IPS-20b (cell line): ENCODE data around the gene PAQR7.

Source experiments
- H3K27ac ChIP-seq: one replicate; pipeline ENCODE4 v1.5.1; 2013; ENCODE audit warnings: low read length
- H3K27me3 ChIP-seq: 2 replicates; pipeline ENCODE4 v1.6.1; 2013; ENCODE audit warnings: mild to moderate bottlenecking, low read length, inconsistent platforms; ENCODE audit not compliant: insufficient read depth
- H3K36me3 ChIP-seq: 2 replicates; pipeline ENCODE4 v1.6.1; 2013; ENCODE audit warnings: low read depth, mild to moderate bottlenecking, inconsistent platforms, low read length, moderate library complexity; ENCODE audit not compliant: insufficient read depth
- H3K4me1 ChIP-seq: 2 replicates; pipeline ENCODE4 v1.6.1; 2013; ENCODE audit warnings: mild to moderate bottlenecking, control low read depth, inconsistent platforms, low read length, moderate library complexity; ENCODE audit not compliant: insufficient read depth
- H3K4me3 ChIP-seq: 2 replicates; pipeline ENCODE4 v1.5.1; 2013; ENCODE audit warnings: mild to moderate bottlenecking, low read length, inconsistent platforms
- H3K9ac ChIP-seq: 2 replicates; pipeline ENCODE4 v1.6.1; 2013; ENCODE audit warnings: low read depth, mild to moderate bottlenecking, inconsistent platforms, low read length, moderate library complexity
- H3K9me3 ChIP-seq: 2 replicates; pipeline ENCODE4 v1.6.1; 2013; ENCODE audit warnings: mild to moderate bottlenecking, low read depth, low read length, inconsistent platforms; ENCODE audit not compliant: insufficient read depth

Gene PAQR7

DNA sequence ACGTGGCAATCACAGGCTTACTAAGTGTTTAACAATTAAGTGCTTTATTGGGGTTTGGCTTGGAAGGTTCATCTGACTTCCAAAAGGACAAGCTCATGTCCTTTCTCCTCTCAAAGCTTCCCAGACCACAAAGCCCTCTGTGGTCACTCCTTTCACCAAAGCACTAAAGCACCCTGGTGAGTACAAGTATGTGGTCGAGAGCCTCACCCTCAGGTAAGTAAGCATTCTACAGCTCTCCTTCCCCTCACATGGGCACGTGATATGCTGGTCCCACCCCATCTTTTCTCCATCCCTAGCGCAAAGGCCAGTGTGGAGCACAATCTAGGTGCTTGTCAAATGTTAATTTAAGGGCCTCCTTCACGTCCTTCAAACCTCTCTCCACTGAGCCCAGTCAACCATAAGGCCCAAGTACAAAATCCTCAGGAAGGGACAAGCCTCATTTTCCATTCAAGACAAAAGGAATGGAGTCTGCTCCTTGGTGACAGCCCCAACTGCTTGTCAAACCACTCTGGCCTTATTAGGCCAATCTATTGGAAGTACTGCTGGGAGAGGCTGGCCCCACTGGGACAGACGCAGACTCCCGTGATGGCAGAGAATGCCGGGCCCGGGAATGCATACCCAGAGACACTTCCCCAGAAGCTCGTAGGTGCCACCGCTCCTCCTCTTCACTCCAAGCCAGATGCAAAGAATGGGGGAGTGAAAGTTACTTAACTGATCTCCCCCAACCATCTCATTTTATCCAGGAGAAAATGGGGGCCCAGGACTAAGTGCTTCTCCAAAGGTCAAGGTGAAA, 22.9 kb upstream of the PAQR7 start:
- no peak overlapping the region for H3K27ac ChIP-seq
- no peaks in the 10 kb centered on the region for H3K9me3 ChIP-seq
- H3K4me1 ChIP-seq = no peaks in the 10 kb centered on the region; the same call in 1 of the 2 replicates
- H3K27me3 ChIP-seq = no peaks in the 10 kb centered on the region
- no peak overlapping the region for H3K9ac ChIP-seq
- H3K36me3 ChIP-seq = peaks cover 71% of the 10 kb centered on the region
- H3K4me3 ChIP-seq = no peak overlapping the region

DNA sequence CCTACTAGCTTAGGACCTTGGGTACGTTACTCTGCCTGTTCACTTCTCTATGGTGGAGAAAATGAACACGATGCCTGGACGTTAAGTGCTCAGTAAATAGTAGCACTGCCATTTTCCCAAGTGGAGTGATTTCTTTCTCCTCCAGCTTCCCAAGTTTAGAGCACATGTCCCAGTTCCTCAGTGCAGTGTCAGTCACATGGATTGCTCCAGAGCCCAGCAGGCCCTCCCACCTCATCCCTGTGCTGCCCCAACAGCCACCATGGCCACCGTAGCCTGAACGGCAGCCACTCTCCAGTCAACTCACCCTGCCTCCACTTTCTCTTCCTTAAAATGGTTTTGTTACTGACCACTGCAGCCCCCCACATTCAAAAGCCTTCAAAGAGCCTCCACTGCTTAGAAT, 22.2 kb upstream of the PAQR7 start:
- H3K9ac ChIP-seq = no peak overlapping the region
- no peaks in the 10 kb centered on the region for H3K27me3 ChIP-seq
- H3K27ac ChIP-seq = no peak overlapping the region
- H3K4me1 ChIP-seq = peaks cover 4% of the 10 kb centered on the region; the same call in 1 of the 2 replicates
- H3K36me3 ChIP-seq = peaks cover 64% of the 10 kb centered on the region
- H3K9me3 ChIP-seq = no peaks in the 10 kb centered on the region
- H3K4me3 ChIP-seq = no peak overlapping the region

DNA sequence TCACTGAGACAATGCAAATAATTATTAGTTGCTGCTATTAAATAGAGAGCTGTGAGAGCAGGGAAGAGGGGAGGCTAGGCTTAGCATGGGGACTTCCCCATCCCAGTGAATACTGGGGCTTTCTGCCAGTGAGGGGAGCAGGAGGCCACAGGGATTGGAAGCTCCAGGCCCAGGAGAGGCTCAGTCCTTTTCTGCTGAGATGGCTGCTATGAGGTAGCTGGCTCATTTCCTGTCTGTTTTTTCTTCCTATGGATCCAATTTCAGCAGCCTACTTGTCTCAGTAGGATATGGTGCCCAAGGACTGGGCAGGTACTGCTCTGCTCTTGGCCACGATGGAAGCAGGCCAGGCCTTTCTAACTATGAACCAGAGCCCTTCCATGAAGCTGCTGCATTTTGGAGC, 20.8 kb upstream of the PAQR7 start:
- no peaks in the 10 kb centered on the region for H3K9me3 ChIP-seq
- no peaks in the 10 kb centered on the region for H3K27me3 ChIP-seq
- H3K9ac ChIP-seq = no peak overlapping the region
- H3K36me3 ChIP-seq = peaks cover 49% of the 10 kb centered on the region
- no peak overlapping the region for H3K4me3 ChIP-seq
- H3K4me1 ChIP-seq = peaks cover 11% of the 10 kb centered on the region; the same call in 1 of the 2 replicates
- H3K27ac ChIP-seq = no peak overlapping the region

DNA sequence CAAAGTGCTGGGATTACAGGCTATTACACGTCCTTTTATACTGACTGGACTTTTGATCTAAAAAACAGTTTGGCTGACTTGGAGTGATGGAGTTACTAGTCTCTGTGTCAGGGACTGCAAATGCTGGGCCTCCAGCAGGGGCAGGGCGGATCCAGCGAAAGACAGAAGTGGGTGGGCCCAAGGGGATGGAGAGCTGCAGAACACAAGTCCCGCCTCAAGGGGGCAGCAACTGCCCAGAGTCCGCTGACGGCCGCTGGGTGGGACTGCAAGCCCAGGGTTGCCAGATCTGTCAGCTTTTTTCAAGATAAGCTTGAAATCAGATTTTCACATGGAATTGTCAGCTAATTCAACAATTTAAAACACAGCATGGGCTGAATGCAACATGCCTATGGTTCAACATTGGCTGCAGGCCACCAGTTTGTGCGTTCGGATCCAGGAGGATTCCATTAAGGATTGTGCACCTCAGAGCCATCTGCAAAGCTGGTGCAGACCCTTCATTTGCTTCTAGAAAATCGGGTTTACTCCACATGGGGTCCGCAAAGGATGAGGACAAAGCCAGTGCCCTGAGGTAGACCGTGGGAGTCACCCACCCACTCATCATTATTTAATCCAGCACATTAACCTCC, 20.0 kb upstream of the PAQR7 start:
- H3K36me3 ChIP-seq = peaks cover 41% of the 10 kb centered on the region
- H3K27me3 ChIP-seq = no peaks in the 10 kb centered on the region
- H3K9me3 ChIP-seq = no peaks in the 10 kb centered on the region
- H3K9ac ChIP-seq = no peak overlapping the region
- H3K4me1 ChIP-seq = peaks cover 11% of the 10 kb centered on the region; the same call in 1 of the 2 replicates
- no peak overlapping the region for H3K4me3 ChIP-seq
- H3K27ac ChIP-seq = no peak overlapping the region

DNA sequence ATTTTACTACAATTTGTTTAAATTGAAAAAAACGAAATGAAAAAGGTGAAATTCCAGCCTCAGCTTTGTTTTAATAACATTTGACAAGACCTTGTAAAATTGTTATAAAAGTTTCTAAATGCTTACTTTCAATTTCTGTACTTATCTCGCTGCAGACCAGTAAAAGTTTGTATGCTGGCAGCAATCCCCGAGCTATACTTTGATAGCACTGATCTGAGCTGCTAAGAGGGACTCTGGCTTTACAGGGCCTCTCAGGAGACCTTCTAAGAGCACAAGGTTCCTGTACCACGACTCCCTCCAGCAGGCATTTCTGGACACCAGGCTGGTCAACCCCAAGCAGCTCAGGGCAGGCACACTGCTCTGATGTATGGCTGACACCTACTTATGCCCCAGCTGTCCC, 17.6 kb upstream of the PAQR7 start:
- peaks cover 11% of the 10 kb centered on the region; the same call in 1 of the 2 replicates for H3K4me1 ChIP-seq
- H3K9ac ChIP-seq = no peak overlapping the region
- H3K27ac ChIP-seq = no peak overlapping the region
- no peak overlapping the region for H3K4me3 ChIP-seq
- H3K27me3 ChIP-seq = no peaks in the 10 kb centered on the region
- no peaks in the 10 kb centered on the region for H3K9me3 ChIP-seq
- peaks cover 18% of the 10 kb centered on the region for H3K36me3 ChIP-seq

DNA sequence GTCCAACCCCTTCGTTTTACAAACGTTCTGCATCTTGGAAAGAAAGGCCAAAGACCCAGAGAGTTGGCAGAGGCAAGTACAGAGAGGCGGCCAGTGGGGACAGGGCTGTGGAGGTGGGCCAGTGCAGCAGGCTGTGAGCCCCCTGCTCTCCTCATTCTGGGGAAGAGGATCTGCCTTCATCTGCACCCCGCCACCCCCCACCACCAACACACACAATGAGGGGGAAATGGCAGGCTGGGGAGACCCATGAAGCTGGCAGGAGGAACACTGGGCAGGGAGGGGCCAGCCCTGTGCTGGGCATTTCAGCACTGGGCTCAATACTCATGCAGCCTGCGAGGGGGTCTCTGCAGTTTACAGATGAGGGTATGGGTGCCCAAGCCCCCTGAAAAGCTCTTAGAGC, 16.1 kb upstream of the PAQR7 start:
- 0 out of 2 replicates have a peak, but pooled peaks cover 8% of the 10 kb centered on the region for H3K36me3 ChIP-seq
- H3K4me1 ChIP-seq = peaks cover 11% of the 10 kb centered on the region; the same call in 1 of the 2 replicates
- H3K27me3 ChIP-seq = no peaks in the 10 kb centered on the region
- H3K27ac ChIP-seq = no peak overlapping the region
- H3K9me3 ChIP-seq = no peaks in the 10 kb centered on the region
- no peak overlapping the region for H3K9ac ChIP-seq
- no peak overlapping the region for H3K4me3 ChIP-seq

DNA sequence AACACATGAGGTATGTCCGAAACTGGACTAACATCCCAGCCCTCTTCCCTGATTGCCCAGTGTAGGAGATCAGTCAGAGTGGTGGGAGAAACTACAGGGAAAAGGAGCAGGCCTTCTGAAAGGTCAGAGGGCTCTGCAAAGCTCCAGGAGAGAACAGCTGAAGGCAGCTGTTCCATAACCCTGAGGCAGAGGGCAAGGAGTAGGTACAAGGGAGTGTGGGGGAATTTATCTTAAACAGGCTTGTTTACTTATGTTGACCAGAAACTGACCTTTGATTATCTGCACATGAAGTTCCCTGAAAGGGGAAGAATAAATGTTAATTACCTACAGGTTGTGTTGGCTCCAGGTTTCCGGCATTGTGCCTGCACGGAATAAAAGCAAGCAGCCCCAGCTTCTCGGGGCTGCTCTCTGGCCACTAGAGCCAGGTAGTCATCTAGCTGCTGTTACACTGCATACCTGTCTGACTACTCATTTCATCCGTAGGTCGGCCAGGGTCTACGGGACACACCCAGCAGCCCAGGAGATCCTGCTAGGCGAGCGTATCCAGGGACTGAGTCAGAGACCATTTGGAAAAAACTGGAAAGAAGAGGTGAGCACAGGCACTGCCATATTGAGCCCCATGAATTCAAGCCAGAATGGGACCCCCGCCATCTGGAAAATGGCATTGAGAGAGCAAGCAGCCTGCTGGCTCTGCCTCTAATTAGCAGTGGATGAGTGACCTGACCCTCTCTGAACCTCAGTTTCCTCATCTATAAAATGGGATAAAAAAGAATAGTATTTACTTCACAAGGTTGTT, 14.9 kb upstream of the PAQR7 start:
- Histone ChIP-seq H3K4me1 (peaks cover 11% of the 10 kb centered on the region; the same call in 1 of the 2 replicates), H3K36me3 (0 out of 2 replicates have a peak, but pooled peaks cover 5% of the 10 kb centered on the region), H3K27me3 (no peaks in the 10 kb centered on the region), H3K9me3 (no peaks in the 10 kb centered on the region), H3K4me3 (no peak overlapping the region), H3K9ac (no peak overlapping the region), H3K27ac (no peak overlapping the region)

DNA sequence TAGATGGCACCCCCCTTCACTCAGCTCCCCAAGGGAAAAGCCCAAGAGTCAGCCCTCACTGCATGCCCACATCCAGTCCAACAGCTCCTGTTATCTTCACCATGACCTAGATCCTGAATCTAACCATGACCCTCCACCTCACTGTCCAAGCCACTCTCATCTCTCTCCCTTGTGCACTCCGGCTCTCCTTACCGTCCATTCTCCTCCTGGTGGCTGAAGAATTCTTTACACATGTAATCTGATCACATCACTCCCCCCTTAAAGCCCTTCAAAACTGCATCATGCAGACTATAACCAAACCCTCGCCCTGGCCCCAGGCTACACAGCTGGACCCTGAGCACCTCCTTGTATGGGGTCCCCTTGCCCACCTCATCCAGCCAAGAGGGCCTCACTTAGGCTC, 14.0 kb upstream of the PAQR7 start:
- H3K9me3 ChIP-seq = no peaks in the 10 kb centered on the region
- H3K27ac ChIP-seq = no peak overlapping the region
- no peak overlapping the region for H3K9ac ChIP-seq
- H3K4me1 ChIP-seq = peaks cover 11% of the 10 kb centered on the region; the same call in 1 of the 2 replicates
- H3K4me3 ChIP-seq = no peak overlapping the region
- H3K36me3 ChIP-seq = 0 out of 2 replicates have a peak, but pooled peaks cover 5% of the 10 kb centered on the region
- H3K27me3 ChIP-seq = no peaks in the 10 kb centered on the region

DNA sequence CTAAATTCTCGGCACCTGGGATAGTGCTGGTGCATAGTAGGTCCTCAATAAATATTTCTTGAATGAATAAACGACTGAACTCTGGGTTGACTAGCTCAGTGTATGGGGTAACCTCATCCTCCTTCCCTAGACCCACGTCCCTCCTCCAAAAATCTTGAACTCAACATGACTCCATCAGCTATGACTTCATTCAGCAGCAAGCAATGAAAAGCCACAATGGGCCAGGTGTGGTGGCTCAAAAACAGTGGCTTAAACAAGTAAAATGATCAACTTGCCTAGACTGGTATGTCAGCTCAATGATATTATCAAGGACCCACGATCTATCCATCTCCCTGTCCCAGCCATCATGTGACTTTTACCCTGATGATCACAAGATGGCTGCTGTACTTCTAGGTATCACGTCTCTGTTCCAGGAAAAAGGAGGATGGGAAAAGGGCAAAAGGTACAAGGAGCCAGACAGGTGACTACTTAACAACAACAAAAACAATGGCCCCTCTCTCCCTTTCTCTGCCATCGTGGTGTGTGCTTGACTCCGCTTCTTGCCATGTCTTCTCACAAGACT, 13.0 kb upstream of the PAQR7 start:
- H3K27ac ChIP-seq = no peak overlapping the region

DNA sequence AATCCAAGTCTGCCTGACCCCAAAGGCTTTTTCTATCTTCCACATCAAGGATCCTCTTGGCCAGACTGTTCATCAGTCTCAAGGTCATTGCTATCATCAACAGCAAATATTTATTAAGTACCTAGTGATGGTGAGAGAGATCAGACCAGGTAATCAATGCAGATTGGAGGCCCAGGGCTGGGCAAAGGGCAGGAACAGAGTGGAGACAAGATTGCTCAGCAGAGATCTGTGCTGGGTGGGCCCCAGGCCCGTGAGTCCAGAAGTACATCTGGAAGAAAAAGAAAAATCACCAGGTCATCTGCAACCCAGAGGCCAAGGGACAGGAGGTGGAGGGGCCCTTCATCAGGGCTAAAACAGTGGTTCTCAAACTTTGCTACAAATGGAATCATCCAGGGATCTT, 10.1 kb upstream of the PAQR7 start:
- Histone ChIP-seq H3K36me3 (no peaks in the 10 kb centered on the region), H3K4me3 (no peak overlapping the region), H3K9ac (no peak overlapping the region), H3K9me3 (no peaks in the 10 kb centered on the region), H3K27ac (no peak overlapping the region), H3K4me1 (no peaks in the 10 kb centered on the region), H3K27me3 (no peaks in the 10 kb centered on the region)

More for the DNA sequence above, 13.0 kb upstream of the PAQR7 start:
- Histone ChIP-seq H3K4me3 (no peak overlapping the region), H3K4me1 (peaks cover 11% of the 10 kb centered on the region; the same call in 1 of the 2 replicates), H3K36me3 (no peaks in the 10 kb centered on the region), H3K9me3 (no peaks in the 10 kb centered on the region), H3K9ac (no peak overlapping the region), H3K27me3 (no peaks in the 10 kb centered on the region)

DNA sequence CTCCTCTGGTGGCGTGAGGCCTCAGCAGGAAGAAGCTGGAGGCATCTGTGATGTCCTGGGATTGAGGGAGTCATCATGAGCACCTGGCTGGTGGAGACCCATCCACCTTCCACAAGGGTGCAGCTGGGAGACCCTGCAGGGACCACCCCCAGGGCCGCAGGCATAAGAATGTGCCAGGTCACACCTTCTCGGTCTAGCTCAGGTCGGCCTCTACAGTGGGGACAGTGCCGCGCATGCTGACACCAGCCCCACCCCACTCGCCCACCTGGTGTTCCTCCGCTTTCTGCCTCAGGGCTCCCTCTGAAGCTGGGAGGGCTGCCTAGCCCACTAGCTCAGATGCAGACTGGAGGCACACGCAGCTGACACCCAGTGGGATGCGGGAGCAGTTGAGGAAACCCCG, 5.8 kb upstream of the PAQR7 start:
- Histone ChIP-seq H3K27ac (no peak overlapping the region), H3K4me1 (peaks cover 6% of the 10 kb centered on the region; the same call in 1 of the 2 replicates), H3K4me3 (no peak overlapping the region), H3K27me3 (peaks cover 18% of the 10 kb centered on the region), H3K9me3 (no peaks in the 10 kb centered on the region), H3K36me3 (no peaks in the 10 kb centered on the region), H3K9ac (no peak overlapping the region)
